Osteocyte (in vitro differentiated cells): ENCODE measurements around the gene PPP4R3B. TPM values are rescaled to one million over a fixed set of nuclear protein-coding genes. Genes with fewer than 3 reads are reported as not detected.
"Not testable (repeated sequence)": the region's sequence is repeated elsewhere in the genome, so short reads cannot be mapped to it uniquely, and the experiment has no call there.

Experiments used
- DNase-seq: peaks from one replicate; pipeline ENCODE4 v3.0.0; 2021; ENCODE audit warnings: mixed read lengths; ENCODE audit not compliant: unreplicated experiment; ENCODE audit errors: extremely low spot score
- H3K27ac Mint-ChIP-seq: one replicate; pipeline ENCODE4 v1.8.0; 2021; ENCODE audit warnings: mild to moderate bottlenecking, mixed read lengths; ENCODE audit not compliant: unreplicated experiment
- H3K27me3 Mint-ChIP-seq: one replicate; pipeline ENCODE4 v1.8.0; 2021; ENCODE audit warnings: mixed read lengths; ENCODE audit not compliant: unreplicated experiment
- H3K36me3 Mint-ChIP-seq: one replicate; pipeline ENCODE4 v1.8.0; 2021; ENCODE audit warnings: mixed read lengths; ENCODE audit not compliant: unreplicated experiment
- H3K4me1 Mint-ChIP-seq: one replicate; pipeline ENCODE4 v1.8.0; 2021; ENCODE audit warnings: mixed read lengths; ENCODE audit not compliant: unreplicated experiment
- H3K4me3 Mint-ChIP-seq: one replicate; pipeline ENCODE4 v1.8.0; 2021; ENCODE audit warnings: mild to moderate bottlenecking, moderate library complexity, mixed read lengths; ENCODE audit not compliant: unreplicated experiment
- H3K9me3 Mint-ChIP-seq: one replicate; pipeline ENCODE4 v1.8.0; 2021; ENCODE audit warnings: mixed read lengths; ENCODE audit not compliant: unreplicated experiment
- CTCF ChIP-seq: fragments of 200-600 bp; sonication (generic); IDR thresholded peaks from 2 replicates; pipeline ENCODE4 v1.5.0; 2021; ENCODE audit warnings: antibody characterized with exemption, mild to moderate bottlenecking, moderate library complexity
- total RNA-seq: library from RNA; stranded (reverse); gene quantifications from 2 replicates; pipeline ENCODE4 v1.2.1, GENCODE V29; 2021

The PPP4R3B gene
- total RNA-seq, 1 donor from 2014 or later = 49.7 TPM

- H3K36me3 Mint-ChIP-seq = peaks cover 40% of the 10 kb centered on the region
- no peaks in the 10 kb centered on the region for H3K27me3 Mint-ChIP-seq
- no peak overlapping the region for H3K27ac Mint-ChIP-seq
- no peak for TF ChIP-seq CTCF
- H3K4me1 Mint-ChIP-seq = no peaks in the 10 kb centered on the region
- no peak overlapping the region for H3K4me3 Mint-ChIP-seq
- H3K9me3 Mint-ChIP-seq = no peaks in the 10 kb centered on the region
- DNase-seq = no peak
Observed at GRCh38 chr2:55555977-55556376, 61.4 kb downstream of the PPP4R3B start.

- Mint-ChIP-seq H3K27me3 (no peaks in the 10 kb centered on the region), H3K27ac (no peak overlapping the region), H3K9me3 (no peaks in the 10 kb centered on the region), H3K4me3 (no peak overlapping the region), H3K36me3 (peaks cover 39% of the 10 kb centered on the region), H3K4me1 (peaks cover 5% of the 10 kb centered on the region)
- no peak for DNase-seq
- no peak for TF ChIP-seq CTCF
Observed at GRCh38 chr2:55553321-55553720, 64.1 kb downstream of the PPP4R3B start.

- H3K27ac Mint-ChIP-seq = no peak overlapping the region
- H3K27me3 Mint-ChIP-seq = no peaks in the 10 kb centered on the region
- peaks cover 39% of the 10 kb centered on the region for H3K36me3 Mint-ChIP-seq
- no peaks in the 10 kb centered on the region for H3K9me3 Mint-ChIP-seq
- H3K4me1 Mint-ChIP-seq = peaks cover 5% of the 10 kb centered on the region
- DNase-seq = no peak
- H3K4me3 Mint-ChIP-seq = no peak overlapping the region
- no peak for TF ChIP-seq CTCF
Observed at GRCh38 chr2:55550368-55551102, 66.9 kb downstream of the PPP4R3B start.

- not testable (repeated sequence) for H3K9me3 Mint-ChIP-seq, H3K4me1 Mint-ChIP-seq, H3K27ac Mint-ChIP-seq, DNase-seq, H3K4me3 Mint-ChIP-seq, H3K27me3 Mint-ChIP-seq
- peaks cover 47% of the 10 kb centered on the region for H3K36me3 Mint-ChIP-seq
Observed at GRCh38 chr2:55547679-55548078, 69.7 kb downstream of the PPP4R3B start.

- H3K27ac Mint-ChIP-seq = no peak overlapping the region
- no peak overlapping the region for H3K4me3 Mint-ChIP-seq
- H3K27me3 Mint-ChIP-seq = no peaks in the 10 kb centered on the region
- H3K9me3 Mint-ChIP-seq = no peaks in the 10 kb centered on the region
- H3K4me1 Mint-ChIP-seq = peaks cover 5% of the 10 kb centered on the region
- no peak for DNase-seq
- TF ChIP-seq CTCF = no peak
- H3K36me3 Mint-ChIP-seq = peaks cover 49% of the 10 kb centered on the region
Observed at GRCh38 chr2:55547001-55547400, 70.4 kb downstream of the PPP4R3B start.
